Left ventricle myocardium inferior (tissue), 1 donor: ENCODE results near the gene PLCL2. TPM values are rescaled to one million over a fixed set of nuclear protein-coding genes. Genes with fewer than 3 reads are reported as not detected.

Experiments
- DNase-seq: peaks from one replicate; pipeline ENCODE4 v3.0.0-alpha.2; 2020
- H3K27ac ChIP-seq: fragments of 200-600 bp; replicated peaks from 2 replicates; pipeline ENCODE4 v1.8.0; 2021
- H3K27me3 ChIP-seq: fragments of 200-600 bp; 2 replicates; pipeline ENCODE4 v1.8.0; 2021; ENCODE audit warnings: low read depth
- H3K36me3 ChIP-seq: fragments of 200-600 bp; 2 replicates; pipeline ENCODE4 v1.8.0; 2021
- H3K4me1 ChIP-seq: fragments of 200-600 bp; 2 replicates; pipeline ENCODE4 v1.8.0; 2021
- H3K4me3 ChIP-seq: fragments of 200-600 bp; 2 replicates; pipeline ENCODE4 v1.8.0; 2021; ENCODE audit warnings: mild to moderate bottlenecking, moderate library complexity
- H3K9me3 ChIP-seq: fragments of 200-600 bp; replicated peaks from 2 replicates; pipeline ENCODE4 v1.8.0; 2021
- CTCF ChIP-seq: fragments of 200-600 bp; IDR thresholded peaks from 2 replicates; pipeline ENCODE4 v1.8.0; 2021; ENCODE audit warnings: antibody characterized with exemption, mild to moderate bottlenecking, borderline replicate concordance
- intact Hi-C: fragments of 100-400 bp; cut with micrococcal nuclease; formaldehyde crosslinking; loops from one replicate; pipeline ENCODE4 v1.11.0; 2022
- total RNA-seq: library from RNA; stranded (reverse); fragmentation: NEBNext Ultra II Directional; extraction: Animal tissue kit (Norgen Biotek cat#: 25700); gene quantifications from one replicate; pipeline ENCODE4 v1.2.1, GENCODE V29; 2021
- donor health status: DM: no; HTN: yes; CAD: no; lungs with severe emphysema.

Gene PLCL2
- total RNA-seq, 1 donor from 2014 or later = 48.1 TPM

DNA sequence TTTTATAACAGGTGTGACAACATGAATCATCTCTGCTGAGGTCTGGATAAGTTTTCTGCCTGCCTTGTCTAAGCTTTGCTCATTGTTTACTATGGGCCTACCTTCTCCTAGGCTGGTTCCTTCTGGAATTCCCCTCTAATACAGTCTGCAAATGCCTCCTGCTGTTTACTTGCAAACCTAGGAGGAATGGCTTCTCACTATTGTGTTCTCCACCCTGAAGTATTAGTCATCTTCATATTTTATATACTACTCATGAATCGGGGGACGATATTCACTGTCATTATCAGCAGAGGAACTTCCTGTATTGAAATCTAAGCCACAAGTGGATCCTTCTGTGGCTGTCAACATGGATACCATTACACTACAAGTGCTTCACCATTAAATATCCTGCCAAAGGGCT lies 154.8 kb downstream of the PLCL2 start:
- DNase-seq = no peak
- no peak overlapping the region for H3K4me3 ChIP-seq
- H3K36me3 ChIP-seq = peaks cover 9% of the 10 kb centered on the region
- no peaks in the 10 kb centered on the region for H3K9me3 ChIP-seq
- TF ChIP-seq CTCF = no peak
- intact Hi-C loops = loop anchor here (10.0 kb wide), 2 partner anchors 195 to 435 kb away; partner anchors contain the start of gene DAZL
- H3K27ac ChIP-seq = peak overlapping the region; percentile 54
- H3K27me3 ChIP-seq = no peaks in the 10 kb centered on the region
- H3K4me1 ChIP-seq = peaks cover 60% of the 10 kb centered on the region

DNA sequence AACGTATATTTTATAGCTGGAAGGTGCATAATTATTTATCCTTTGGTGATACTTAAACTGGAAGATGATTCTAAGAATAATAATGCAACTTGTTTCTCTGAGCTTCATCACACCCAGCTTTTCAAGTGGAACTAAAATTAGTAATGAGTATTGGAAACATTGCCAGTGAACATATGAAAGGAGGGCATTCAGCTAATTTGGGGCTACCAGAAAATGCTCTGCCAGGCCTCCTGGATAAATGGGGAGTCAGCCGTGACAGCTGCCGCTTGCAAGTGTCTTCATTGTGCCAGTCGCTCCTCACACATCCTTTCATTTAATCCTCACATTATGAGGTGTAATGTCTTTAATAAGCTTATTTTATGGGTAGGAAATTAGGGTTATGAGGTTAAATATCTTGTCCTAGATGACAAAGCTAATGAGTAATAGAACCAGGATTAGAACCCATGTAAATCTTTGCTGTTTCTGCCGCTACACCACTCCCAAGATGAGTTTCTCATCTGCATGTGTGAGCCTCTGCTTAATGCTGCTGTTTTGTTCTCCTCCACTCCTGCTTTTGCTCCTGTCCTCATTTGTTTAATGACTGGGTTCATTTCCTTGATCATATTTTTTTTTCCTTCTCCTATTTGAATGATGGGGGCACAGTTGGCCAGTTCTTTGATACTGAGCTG lies 155.7 kb downstream of the PLCL2 start:
- H3K4me1 ChIP-seq = peaks cover 52% of the 10 kb centered on the region
- H3K27me3 ChIP-seq = no peaks in the 10 kb centered on the region
- peaks cover 15% of the 10 kb centered on the region for H3K36me3 ChIP-seq
- peak overlapping the region; percentile 54 for H3K27ac ChIP-seq
- no peak for TF ChIP-seq CTCF
- DNase-seq = no peak
- H3K4me3 ChIP-seq = peak overlapping the region; percentile 11
- H3K9me3 ChIP-seq = no peaks in the 10 kb centered on the region
- intact Hi-C loops = no loop called here

- H3K36me3 ChIP-seq = peaks cover 18% of the 10 kb centered on the region
- no peak for TF ChIP-seq CTCF
- no peak for DNase-seq
- no peak overlapping the region for H3K4me3 ChIP-seq
- peaks cover 47% of the 10 kb centered on the region for H3K4me1 ChIP-seq
- intact Hi-C loops = no loop called here
- no peaks in the 10 kb centered on the region for H3K9me3 ChIP-seq
- peak overlapping the region; percentile 54 for H3K27ac ChIP-seq
- H3K27me3 ChIP-seq = no peaks in the 10 kb centered on the region
These were observed 156.2 kb downstream of the PLCL2 start for GRCh38 chr3:17040990-17041377.

- Histone ChIP-seq H3K27me3 (no peaks in the 10 kb centered on the region), H3K4me3 (no peak overlapping the region), H3K9me3 (peaks cover 6% of the 10 kb centered on the region), H3K4me1 (peaks cover 26% of the 10 kb centered on the region), H3K27ac (no peak overlapping the region), H3K36me3 (peaks cover 41% of the 10 kb centered on the region)
- intact Hi-C loops = no loop called here
- no peak for DNase-seq
- TF ChIP-seq CTCF = no peak
These were observed 160.1 kb downstream of the PLCL2 start for GRCh38 chr3:17044855-17045254.

DNA sequence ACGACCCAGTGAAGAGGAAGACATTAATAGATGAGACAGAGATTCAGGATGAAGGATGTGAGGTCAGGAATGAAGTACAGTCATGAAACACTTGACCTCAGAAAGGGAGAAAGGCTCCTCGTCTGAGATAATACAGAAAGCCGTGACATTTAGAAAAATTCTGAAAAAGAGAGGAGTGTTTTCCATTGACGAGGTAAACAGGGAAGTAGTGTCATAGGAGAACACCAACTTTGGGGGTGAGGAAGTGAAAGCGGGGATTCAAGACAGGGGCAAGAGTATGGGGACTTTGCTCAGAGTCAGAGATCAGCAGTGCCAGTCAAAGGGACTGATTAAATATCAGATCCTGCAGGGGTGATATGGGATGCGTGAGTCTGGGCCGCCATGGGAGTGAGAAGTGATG lies 160.9 kb downstream of the PLCL2 start:
- TF ChIP-seq CTCF = no peak
- peaks cover 42% of the 10 kb centered on the region for H3K36me3 ChIP-seq
- intact Hi-C loops = no loop called here
- H3K9me3 ChIP-seq = peaks cover 6% of the 10 kb centered on the region
- peaks cover 18% of the 10 kb centered on the region for H3K4me1 ChIP-seq
- H3K4me3 ChIP-seq = no peak overlapping the region
- H3K27me3 ChIP-seq = no peaks in the 10 kb centered on the region
- DNase-seq = no peak
- no peak overlapping the region for H3K27ac ChIP-seq
